ENCODE measurements around the gene TMEM143.

The TMEM143 gene

GRCh38 chr19:48395170-48395455 is 31.4 kb upstream of the TMEM143 start:
- TF ChIP-seq EP300 (IDR thresholded peaks at IDR 0.05; ENCODE audit: borderline replicate concordance): no peak
- no peak for TF ChIP-seq RAD21 (IDR thresholded peaks at IDR 0.05; ENCODE audit: low read depth)
- TF ChIP-seq EGR1 (IDR thresholded peaks at IDR 0.05): no peak
- no peak for TF ChIP-seq NFIC (IDR thresholded peaks at IDR 0.05)

GRCh38 chr19:48394331-48395169 is 30.8 kb upstream of the TMEM143 start:
- no peak for TF ChIP-seq REST (IDR thresholded peaks at IDR 0.05; ENCODE audit: low read depth)
- TF ChIP-seq TEAD4 (IDR thresholded peaks at IDR 0.05): no peak
- no peak for TF ChIP-seq EGR1 (IDR thresholded peaks at IDR 0.05)

GRCh38 chr19:48393559-48394330 is 30.0 kb upstream of the TMEM143 start, which contains the start of gene GRIN2D:
Gene GRIN2D, plus strand, starts transcription at chr19:48393668. Its CDS starts 4,725 bp downstream, at chr19:48398393.
- no peak for TF ChIP-seq TEAD4 (IDR thresholded peaks at IDR 0.05)
- no peak for TF ChIP-seq TAF1 (IDR thresholded peaks at IDR 0.05; ENCODE audit: low read depth)
- no peak for TF ChIP-seq CEBPB (IDR thresholded peaks at IDR 0.05)
- TF ChIP-seq ZBTB7A (IDR thresholded peaks at IDR 0.05; ENCODE audit: low read depth): no peak; the same call in 1 of the 2 replicates
- no peak for TF ChIP-seq NFIC (IDR thresholded peaks at IDR 0.05)
- no peak for TF ChIP-seq EGR1 (IDR thresholded peaks at IDR 0.05)
- TF ChIP-seq MAX (IDR thresholded peaks at IDR 0.05): no peak
- no peak for TF ChIP-seq TCF12 (IDR thresholded peaks at IDR 0.05; ENCODE audit: low read depth)
- no peak for TF ChIP-seq FOXM1 (IDR thresholded peaks at IDR 0.05; ENCODE audit: borderline replicate concordance, low read depth)
- no peak for TF ChIP-seq EP300 (IDR thresholded peaks at IDR 0.05; ENCODE audit: borderline replicate concordance)
- TF ChIP-seq CREB1 (IDR thresholded peaks at IDR 0.05; ENCODE audit: low read depth): no peak

- no peak for TF ChIP-seq TCF12 (IDR thresholded peaks at IDR 0.05; ENCODE audit: low read depth)
- no peak for TF ChIP-seq ZBTB7A (IDR thresholded peaks at IDR 0.05; ENCODE audit: low read depth)
- TF ChIP-seq YY1 (IDR thresholded peaks at IDR 0.05; ENCODE audit: low read depth): no peak
- TF ChIP-seq USF1 (IDR thresholded peaks at IDR 0.05): no peak
- no peak for TF ChIP-seq REST (IDR thresholded peaks at IDR 0.05; ENCODE audit: low read depth)
- TF ChIP-seq EP300 (IDR thresholded peaks at IDR 0.05; ENCODE audit: borderline replicate concordance): no peak
- TF ChIP-seq FOXM1 (IDR thresholded peaks at IDR 0.05; ENCODE audit: borderline replicate concordance, low read depth): no peak
- TF ChIP-seq NFIC (IDR thresholded peaks at IDR 0.05): no peak
- no peak for TF ChIP-seq TEAD4 (IDR thresholded peaks at IDR 0.05)
- no peak for TF ChIP-seq MAX (IDR thresholded peaks at IDR 0.05)
- TF ChIP-seq CREB1 (IDR thresholded peaks at IDR 0.05; ENCODE audit: low read depth): no peak
- TF ChIP-seq RAD21 (IDR thresholded peaks at IDR 0.05; ENCODE audit: low read depth): no peak
Observed at GRCh38 chr19:48392860-48393558, 29.3 kb upstream of the TMEM143 start.

GRCh38 chr19:48391100-48392005 is 27.6 kb upstream of the TMEM143 start, which contains the start of gene KDELR1:
Gene KDELR1, minus strand, starts transcription at chr19:48391551. Its CDS starts 193 bp downstream, at chr19:48391358.
- no peak for TF ChIP-seq EP300 (IDR thresholded peaks at IDR 0.05; ENCODE audit: borderline replicate concordance)
- TF ChIP-seq YY1 (IDR thresholded peaks at IDR 0.05; ENCODE audit: low read depth): peak; percentile 10; the same call in 1 of the 2 replicates
- no peak for TF ChIP-seq NFIC (IDR thresholded peaks at IDR 0.05)
- TF ChIP-seq FOXM1 (IDR thresholded peaks at IDR 0.05; ENCODE audit: borderline replicate concordance, low read depth): no peak
- no peak for TF ChIP-seq CREB1 (IDR thresholded peaks at IDR 0.05; ENCODE audit: low read depth)
- TF ChIP-seq TAF1 (IDR thresholded peaks at IDR 0.05; ENCODE audit: low read depth): peak; percentile 63
- peak; percentile 22; the same call in 1 of the 2 replicates for TF ChIP-seq RAD21 (IDR thresholded peaks at IDR 0.05; ENCODE audit: low read depth)
- TF ChIP-seq ZBTB7A (IDR thresholded peaks at IDR 0.05; ENCODE audit: low read depth): 0 out of 2 replicates have a peak, but pooled peaks have one; percentile 83
- TF ChIP-seq TCF12 (IDR thresholded peaks at IDR 0.05; ENCODE audit: low read depth): 0 out of 2 replicates have a peak, but pooled peaks have one; percentile 24

Measured in Ishikawa (cell line).